ENCODE measurements around the gene ZNF488.

Gene ZNF488

DNA sequence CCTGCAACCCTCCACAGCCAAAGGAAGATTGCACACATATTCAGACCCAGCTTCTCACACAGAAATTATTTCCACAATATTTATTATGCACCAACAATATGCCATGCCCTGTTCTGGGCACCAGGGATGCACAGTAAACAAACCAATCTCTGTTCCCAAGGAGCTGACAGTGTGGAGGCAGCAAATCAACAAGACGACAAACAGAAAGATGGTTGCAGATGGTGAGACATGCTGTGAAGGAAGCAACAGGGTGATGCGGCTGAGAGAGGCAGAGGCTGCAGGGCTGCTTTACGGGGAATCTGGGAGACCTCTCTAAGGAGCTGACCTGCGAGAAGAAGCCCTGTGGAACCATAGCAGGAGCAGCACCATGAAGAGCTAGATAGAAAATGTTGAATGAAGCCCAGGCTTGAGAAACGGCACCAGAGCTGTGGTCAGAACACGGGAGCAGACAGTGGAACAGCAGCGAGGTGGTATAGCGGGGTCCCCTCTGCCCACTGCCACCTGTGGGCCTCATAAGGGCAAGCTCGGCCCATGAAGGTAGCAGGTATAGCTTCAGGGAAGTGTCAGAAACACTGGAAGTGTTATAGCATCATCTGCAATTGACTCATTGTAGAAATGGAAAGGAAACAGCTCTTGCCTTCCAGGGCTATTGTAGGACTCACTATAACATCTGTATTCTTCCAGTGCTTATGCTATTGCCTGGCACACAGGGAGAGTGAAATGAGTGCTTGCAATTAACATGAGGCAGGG is 18.5 kb downstream of the ZNF488 start:
- no peak for DNase-seq

- DNase-seq = no peak
These were observed 19.2 kb downstream of the ZNF488 start for GRCh38 chr10:47364911-47365310.

GRCh38 chr10:47364366-47364765 is 19.7 kb downstream of the ZNF488 start:
- DNase-seq = no peak

DNA sequence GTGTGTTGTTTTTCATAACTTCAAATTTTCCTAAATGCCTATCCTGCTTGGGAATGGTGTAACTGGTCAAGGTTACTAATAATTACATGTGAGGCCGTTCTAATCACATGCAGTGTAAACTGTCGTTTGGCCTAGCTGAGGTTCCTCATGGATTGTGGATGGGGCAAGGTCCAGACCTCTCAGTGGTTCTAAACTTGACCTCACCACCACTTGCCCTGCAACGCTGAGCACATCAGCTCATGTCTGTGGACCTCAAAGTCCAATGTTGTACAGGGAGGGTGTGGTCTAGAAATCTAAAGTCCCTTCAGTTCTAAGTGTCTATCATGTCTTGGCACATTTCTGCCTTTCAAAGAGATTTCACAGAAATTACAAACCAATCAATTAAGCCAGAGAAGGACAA is 20.3 kb downstream of the ZNF488 start:
- no peak for DNase-seq

DNA sequence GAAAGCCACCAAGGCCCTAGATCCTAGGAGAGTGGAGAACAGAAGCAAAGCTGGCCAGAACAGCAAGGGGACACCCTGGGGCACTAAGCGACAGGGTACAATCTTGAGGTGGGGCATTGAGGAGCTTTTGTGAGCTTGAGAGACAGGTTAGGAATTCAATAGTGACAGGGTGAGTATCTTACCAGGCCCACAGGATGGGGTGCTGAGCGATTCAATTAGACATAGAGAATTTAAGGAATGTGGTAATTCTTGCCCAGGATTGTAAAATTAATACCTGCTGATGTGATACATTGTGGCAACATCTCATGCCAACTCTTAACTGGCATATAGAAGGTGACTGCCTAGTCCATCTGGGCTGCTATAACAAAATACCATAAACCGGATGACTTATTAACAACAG is 21.9 kb downstream of the ZNF488 start:
- DNase-seq = no peak

GRCh38 chr10:47361293-47361692 is 22.8 kb downstream of the ZNF488 start:
- DNase-seq = no peak

DNA sequence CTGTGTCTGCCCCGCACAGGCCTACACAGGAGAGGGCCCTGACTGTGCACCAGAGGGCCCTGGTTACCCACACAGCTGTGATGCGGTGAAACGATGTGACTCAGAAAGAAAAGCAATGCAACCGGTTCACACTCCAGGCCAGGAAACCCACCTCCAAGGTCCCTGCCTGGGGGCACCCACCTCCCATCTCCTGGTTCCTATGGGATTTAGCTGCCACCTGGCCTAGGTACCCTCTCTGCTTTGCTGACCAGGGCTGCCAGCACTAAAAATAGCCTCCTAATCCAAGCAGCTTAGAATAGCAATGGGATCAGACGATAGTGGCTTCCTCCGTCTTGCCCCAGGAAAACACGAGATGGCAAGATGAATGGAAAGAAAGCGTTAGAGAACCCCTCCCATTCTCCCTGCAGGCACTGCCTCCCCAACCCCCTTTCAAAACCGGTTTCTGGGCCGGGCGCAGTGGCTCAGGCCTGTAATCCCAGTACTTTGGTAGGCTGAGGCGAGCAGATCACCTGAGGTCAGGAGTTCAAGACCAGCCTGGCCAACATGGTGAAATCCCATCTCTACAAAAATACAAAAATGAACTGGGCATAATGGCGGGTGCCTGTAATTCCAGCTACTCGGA is 23.6 kb downstream of the ZNF488 start:
- DNase-seq = no peak

DNA sequence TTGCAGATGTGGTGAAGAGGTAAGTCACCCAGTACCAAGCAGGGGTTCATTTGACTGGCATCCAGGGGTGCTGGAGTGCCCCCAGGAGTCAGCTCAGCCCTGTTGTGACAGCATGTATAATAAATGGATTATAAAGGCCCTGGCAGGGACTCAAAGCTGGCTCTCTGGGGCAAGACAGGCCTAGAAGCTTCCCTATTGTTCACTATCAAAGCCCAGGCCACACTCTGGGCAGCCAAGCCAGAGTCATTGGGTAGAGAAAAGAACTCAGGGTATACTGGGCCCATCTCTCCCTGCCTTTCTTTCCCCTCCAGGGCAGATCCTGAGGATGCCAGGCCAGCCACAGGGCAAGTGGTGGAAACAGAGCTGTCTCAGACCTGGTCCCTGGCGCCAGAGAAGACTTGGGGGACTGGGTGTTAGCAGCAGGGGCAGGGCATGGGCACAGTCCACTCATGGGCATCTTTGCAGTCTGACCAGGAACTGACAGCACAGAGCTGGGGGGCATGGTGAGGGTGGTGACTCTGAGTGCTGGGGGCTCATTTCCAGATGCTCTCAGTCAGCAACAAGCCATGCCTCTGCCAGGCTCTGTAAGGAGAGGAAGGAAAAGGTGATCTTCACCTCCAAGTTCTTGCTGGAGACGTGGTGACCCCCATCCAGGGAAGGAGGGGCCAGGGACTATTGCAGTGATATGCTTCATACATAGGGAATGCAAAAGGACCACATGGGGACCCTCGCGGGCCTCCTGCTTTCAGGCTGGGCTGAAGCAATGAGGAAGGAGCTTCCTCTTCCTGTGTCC is 24.3 kb downstream of the ZNF488 start:
- DNase-seq = no peak

- no peak for DNase-seq
These were observed 25.0 kb downstream of the ZNF488 start for GRCh38 chr10:47359101-47359500.

DNA sequence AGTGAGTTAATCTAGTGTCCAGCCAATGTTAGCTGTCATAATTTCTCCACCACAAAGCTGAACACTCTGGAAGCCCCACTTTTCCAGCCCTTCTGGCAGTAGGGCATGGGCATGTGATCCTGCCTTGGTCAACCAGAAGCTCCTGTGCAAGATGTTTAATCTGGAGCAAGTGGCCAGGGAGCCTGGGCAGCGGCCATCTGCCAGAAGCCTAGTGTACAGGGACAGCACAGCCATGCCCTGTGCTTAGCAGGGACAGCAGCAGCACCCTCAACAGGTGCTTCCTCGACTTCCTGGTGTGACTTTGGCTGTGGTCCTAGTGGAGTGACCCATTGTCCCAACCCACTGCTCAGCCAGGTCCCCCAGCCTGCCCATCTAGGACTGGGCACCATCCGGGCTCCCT is 25.6 kb downstream of the ZNF488 start:
- DNase-seq = no peak

GRCh38 chr10:47357911-47358310 is 26.2 kb downstream of the ZNF488 start:
- no peak for DNase-seq

DNA sequence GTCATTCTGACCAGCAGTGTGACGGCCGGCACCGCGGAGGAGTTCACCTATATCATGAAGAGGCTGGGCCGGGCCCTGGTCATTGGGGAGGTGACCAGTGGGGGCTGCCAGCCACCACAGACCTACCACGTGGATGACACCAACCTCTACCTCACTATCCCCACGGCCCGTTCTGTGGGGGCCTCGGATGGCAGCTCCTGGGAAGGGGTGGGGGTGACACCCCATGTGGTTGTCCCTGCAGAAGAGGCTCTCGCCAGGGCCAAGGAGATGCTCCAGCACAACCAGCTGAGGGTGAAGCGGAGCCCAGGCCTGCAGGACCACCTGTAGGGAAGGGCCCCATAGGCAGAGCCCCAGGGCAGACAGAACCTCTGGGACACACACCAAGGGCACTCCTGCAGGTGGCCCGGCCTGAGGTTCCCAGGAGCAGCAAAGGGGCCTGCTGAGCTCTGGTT is 26.9 kb downstream of the ZNF488 start:
- no peak for DNase-seq

GRCh38 chr10:47356708-47357107 is 27.4 kb downstream of the ZNF488 start:
- no peak for DNase-seq

DNA sequence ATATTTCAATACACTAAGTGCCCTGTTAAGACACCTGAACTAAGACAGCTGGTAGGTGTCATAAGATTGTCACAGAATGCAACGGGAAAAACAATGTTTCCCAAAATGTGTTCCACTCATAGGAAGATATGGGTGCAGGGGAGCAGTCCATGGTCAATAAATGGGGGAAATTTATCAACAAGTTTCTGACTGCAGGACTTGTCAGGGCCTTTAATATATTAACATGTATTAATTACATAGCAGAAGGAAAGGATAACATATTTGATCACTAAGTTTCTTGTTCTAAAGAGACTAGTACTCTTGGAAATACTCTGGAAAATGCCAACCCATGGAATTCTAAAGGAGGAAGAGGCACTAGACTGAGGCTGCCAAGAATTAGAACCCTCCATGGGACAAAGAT is 29.2 kb downstream of the ZNF488 start:
- DNase-seq = no peak

GRCh38 chr10:47354165-47354564 is 29.9 kb downstream of the ZNF488 start:
- no peak for DNase-seq

DNA sequence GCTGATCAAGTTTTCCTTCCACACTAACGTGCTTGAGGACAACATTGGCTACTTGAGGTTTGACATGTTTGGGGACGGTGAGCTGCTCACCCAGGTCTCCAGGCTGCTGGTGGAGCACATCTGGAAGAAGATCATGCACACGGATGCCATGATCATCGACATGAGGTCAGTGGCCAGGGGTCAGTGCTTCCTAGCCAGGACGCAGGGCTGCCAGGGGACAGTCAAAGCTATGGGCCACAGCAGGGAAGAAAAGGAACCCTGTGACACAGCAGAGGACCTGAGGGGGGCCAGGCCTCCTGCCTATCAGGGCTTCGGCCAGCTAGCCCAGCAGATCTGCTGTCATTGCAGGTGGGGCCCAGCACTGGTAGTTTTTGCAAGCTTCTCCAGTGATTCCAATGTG is 30.7 kb downstream of the ZNF488 start:
- no peak for DNase-seq

DNA sequence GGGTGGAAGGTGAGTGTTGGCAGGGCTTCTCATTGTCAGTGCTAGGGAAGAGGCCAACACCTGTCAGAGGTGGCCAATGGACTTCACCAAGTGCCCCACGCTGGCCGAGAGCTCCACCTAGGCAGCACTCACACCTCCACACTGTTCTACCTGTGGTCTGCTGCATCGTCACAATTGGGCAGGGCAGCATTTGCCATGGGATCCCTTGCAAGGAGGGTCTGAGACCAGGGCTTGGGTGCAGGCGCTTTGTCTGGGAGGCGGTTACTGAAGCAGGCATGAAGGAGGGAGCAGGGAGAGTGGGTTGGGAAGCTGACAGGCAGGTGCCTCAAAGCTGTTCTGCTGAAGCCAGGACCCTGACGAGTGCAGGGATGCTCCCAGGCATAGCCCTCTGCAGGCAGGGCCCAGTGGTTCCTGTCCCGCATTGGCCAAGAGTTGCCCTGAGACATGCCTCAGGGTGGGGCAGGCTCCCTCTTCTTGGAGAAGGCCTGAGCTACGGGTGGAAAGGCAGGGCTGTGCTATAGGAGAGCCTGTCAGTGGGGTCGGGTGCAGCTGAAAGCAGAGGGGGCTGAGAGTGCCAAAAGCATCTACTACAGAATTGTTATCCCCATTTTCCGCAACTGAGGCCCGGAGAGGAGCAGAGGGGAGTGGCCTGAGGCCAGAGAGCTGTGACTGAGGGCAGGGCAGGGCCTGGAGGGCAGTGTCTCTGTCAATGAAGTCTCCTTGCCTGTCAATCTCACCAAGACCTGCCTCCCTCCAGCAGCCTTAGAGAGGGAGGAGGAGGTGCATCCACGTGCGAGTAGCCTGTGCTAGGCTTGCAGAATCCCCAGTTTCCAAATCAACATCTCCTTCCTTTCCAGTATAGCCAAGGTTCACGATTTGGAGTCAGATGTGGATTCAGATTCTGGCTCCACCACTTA is 31.9 kb downstream of the ZNF488 start:
- no peak for DNase-seq

DNA sequence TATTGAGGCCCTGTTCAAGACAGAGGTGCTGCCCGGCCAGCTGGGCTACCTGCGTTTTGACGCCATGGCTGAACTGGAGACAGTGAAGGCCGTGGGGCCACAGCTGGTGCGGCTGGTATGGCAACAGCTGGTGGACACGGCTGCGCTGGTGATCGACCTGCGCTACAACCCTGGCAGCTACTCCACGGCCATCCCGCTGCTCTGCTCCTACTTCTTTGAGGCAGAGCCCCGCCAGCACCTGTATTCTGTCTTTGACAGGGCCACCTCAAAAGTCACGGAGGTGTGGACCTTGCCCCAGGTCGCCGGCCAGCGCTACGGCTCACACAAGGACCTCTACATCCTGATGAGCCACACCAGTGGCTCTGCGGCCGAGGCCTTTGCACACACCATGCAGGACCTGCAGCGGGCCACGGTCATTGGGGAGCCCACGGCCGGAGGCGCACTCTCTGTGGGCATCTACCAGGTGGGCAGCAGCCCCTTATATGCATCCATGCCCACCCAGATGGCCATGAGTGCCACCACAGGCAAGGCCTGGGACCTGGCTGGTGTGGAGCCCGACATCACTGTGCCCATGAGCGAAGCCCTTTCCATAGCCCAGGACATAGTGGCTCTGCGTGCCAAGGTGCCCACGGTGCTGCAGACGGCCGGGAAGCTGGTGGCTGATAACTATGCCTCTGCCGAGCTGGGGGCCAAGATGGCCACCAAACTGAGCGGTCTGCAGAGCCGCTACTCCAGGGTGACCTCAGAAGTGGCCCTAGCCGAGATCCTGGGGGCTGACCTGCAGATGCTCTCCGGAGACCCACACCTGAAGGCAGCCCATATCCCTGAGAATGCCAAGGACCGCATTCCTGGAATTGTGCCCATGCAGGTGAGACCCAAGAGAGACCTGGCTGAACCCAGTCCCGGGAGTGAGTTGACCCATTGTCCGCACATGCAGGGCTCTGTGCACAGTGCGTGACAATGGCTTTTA is 33.1 kb downstream of the ZNF488 start:
- DNase-seq = no peak

- no peak for DNase-seq
These were observed 34.1 kb downstream of the ZNF488 start for GRCh38 chr10:47349941-47350371.

DNA sequence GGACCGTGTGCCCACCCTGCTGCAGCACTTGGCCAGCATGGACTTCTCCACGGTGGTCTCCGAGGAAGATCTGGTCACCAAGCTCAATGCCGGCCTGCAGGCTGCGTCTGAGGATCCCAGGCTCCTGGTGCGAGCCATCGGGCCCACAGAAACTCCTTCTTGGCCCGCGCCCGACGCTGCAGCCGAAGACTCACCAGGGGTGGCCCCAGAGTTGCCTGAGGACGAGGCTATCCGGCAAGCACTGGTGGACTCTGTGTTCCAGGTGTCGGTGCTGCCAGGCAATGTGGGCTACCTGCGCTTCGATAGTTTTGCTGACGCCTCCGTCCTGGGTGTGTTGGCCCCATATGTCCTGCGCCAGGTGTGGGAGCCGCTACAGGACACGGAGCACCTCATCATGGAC is 34.6 kb downstream of the ZNF488 start:
- no peak for DNase-seq

- no peak for DNase-seq
These were observed 35.2 kb downstream of the ZNF488 start for GRCh38 chr10:47348661-47349470.
